GM18511 (cell line): Measurements from ENCODE around the gene SLC16A14.
"Not testable (repeated sequence)": the region's sequence is repeated elsewhere in the genome, so short reads cannot be mapped to it uniquely, and the experiment has no call there.

ENCODE experiments used
- ATAC-seq: cut with Tn5 transposase; IDR thresholded peaks from one replicate; pipeline ENCODE4 v1.9.1; 2021; ENCODE audit warnings: mild to moderate bottlenecking, moderate library complexity; ENCODE audit not compliant: unreplicated experiment

Gene SLC16A14, protein sequence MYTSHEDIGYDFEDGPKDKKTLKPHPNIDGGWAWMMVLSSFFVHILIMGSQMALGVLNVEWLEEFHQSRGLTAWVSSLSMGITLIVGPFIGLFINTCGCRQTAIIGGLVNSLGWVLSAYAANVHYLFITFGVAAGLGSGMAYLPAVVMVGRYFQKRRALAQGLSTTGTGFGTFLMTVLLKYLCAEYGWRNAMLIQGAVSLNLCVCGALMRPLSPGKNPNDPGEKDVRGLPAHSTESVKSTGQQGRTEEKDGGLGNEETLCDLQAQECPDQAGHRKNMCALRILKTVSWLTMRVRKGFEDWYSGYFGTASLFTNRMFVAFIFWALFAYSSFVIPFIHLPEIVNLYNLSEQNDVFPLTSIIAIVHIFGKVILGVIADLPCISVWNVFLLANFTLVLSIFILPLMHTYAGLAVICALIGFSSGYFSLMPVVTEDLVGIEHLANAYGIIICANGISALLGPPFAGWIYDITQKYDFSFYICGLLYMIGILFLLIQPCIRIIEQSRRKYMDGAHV

DNA sequence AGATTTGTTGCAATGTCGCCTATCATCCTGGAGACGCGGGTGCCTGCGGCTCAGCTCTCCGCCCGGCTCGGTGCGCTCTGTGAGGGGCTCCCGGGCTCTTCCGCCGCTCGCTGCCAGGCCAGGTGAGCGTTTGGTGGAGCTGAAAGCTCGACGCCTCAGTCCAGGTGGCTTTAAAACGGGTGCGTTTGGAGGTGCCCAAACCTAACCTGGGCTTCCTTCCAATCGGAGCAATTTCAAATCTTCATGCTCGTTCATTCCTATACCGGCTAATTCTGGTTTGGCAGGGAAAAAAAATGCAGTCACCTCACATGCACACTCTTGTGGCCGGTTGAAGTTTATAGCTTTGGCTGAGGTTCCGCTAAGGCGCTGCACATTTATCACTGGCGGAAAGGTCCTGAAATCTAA, at the start of gene SLC16A14:
TSS of gene SLC16A14 (minus strand) at position 274 of the 405 bp plus-strand sequence. CDS start 9,572 bp downstream, outside the sequence.
- peak; percentile 41 for ATAC-seq

DNA sequence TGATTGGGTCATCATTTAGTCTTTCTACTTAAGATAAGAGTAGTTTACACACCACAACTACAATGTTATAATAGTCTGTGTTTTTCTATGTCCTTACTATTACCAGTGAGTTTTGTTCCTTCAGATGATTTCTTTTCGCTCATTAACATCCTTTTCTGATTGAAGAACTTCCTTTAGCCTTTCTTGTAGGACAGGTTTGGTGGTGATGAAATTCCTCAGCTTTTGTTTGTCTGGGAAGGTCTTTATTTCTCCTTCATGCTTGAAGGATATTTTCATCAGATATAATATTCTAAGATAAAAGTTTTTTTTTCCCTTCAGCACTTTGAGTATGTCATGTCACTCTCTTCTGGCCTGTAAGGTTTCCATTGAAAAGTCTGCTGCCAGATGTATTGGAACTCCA, 38.0 kb upstream of the SLC16A14 start:
- no peak for ATAC-seq

DNA sequence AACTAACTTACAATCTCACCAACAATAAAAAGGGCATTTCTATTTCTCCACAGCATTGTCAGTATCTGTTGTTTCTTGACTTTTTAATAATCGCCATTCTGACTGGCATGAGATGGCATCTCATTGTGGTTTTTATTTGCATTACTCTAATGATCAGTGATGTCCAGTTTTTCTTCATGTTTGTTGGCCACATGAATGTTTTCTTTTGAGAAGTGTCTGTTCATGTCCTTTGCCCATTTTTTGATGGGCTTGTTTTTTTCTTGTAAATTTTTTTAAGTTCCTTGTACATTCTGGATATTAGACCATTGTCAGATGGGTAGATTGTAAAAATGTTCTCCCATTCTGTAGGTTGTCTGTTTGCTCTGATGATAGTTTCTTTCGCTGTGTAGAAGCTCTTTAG, 33.2 kb upstream of the SLC16A14 start:
- not testable (repeated sequence) for ATAC-seq

DNA sequence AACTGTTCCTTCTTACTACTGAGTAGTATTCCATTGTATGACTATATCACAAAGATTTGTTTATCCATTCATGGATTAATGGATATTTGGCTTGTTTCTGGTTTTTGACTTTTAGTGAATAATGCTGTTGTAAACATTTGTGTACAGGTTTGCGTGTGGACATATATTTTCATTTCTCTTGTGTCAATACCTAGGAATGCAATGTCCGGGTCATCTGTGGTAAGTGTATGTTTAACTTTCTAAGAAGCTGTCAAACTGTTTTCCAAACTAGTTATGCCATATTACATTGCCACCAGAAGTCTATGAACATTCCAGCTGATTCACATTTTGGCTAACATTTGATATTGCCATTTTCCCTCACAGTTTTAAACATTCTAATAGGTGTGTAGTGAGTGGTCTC, 29.1 kb upstream of the SLC16A14 start:
- no peak for ATAC-seq

DNA sequence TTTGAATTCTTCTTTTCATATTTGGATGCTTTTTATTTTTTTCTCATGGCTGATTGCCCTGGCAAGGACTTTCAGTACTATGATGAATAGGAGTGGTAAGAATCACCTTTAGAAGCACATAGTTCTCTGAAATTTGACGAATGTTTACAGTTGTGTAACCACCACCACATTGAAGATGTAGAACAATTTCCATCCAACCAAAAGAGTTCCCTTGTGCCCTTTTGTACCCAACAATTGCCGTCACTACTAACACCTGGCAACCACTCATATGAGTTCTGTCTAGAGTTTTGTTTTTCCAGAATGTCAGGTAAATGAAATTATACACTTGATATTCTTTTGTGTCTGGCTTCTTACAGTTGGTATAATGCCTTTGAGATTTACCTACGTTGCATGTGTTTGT, 28.7 kb upstream of the SLC16A14 start:
- no peak for ATAC-seq

DNA sequence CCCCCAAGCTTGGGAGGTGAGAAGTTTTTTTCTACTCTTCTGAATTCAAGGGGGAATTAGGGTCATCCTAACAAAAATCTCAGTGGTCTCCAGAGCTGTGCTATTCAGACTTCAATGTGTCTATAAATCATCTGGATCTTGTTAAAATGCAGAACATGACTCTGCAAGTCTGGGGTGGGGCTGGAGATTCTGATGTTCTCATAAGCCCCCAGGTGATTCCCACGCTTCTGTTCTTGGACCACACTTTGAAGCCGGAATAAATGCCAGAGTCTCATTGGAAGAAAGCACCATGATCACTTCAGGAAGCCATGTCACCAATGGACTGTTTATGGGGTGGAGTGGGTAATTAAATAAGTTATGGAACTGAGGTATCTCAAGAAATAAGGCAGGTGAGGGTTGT, 22.2 kb upstream of the SLC16A14 start:
- no peak for ATAC-seq

DNA sequence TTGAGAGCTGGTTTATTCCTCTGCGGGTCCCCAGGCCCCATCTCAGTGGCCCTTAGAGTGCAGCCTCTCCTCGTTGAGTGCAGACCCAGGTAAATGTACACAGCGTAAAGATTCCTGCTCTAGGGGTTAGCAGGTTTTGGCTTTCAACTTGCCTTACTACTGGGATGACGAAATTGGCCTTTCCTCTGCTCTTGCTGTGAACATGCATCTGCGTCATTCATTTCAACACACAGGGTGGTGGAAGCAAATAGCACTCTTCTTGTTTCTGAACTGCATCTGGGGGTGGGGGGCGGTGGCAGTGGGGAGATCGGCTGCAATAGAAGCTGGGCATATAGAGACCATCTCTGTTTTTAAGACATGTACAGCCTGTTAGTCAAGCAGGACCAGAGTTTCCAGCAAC, 16.5 kb upstream of the SLC16A14 start:
- ATAC-seq = no peak

DNA sequence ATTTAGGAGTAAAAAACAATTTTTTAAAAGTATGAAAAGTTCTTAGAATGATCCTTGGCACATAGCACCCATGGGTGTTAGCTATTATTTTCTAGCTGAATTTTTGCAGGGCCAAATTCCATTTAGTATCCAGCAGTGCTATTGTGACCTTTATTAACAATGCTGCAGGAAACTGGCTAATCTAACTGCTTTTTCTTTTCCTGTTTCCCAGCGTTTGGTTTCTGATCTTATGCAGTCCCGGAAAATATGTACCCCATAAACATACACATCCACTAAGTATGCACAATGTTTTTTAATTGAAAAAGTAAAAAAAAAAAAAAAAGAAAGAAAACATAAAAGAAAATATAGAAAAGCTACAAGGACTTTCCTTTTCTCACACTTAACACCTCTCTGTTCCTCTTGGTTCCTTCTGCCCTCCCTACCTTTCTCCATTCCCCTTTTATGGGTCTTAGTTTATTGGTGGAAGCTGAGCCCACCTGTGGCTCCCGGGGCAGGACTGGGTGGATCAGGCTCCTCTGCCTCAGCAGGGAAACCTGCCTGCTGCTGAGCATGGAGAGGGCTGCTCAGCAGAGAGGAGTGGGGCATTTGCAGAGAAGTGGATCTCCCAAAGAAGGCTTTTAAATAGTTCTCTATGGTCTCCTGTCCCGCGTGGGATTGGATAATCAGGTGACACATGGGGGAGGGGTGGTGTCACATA, 9.3 kb upstream of the SLC16A14 start:
- no peak for ATAC-seq

DNA sequence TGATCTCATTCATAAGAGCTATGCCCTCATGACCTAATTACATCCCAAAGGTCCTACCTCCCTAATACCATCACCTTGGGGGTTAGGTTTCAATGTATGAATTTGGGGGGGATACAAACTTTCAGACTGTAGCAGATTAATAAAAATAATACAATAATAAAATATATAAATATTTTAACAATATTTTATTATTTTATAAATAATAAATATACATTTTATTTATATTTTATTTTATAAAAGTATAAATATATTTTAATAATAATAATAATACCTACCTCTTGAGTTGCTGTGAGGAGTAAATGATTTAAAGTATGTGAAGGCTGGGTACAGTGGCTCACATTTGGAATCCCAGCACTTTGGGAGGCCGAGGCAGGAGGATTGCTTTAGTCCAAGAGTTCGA, 8.1 kb upstream of the SLC16A14 start:
- ATAC-seq = no peak

DNA sequence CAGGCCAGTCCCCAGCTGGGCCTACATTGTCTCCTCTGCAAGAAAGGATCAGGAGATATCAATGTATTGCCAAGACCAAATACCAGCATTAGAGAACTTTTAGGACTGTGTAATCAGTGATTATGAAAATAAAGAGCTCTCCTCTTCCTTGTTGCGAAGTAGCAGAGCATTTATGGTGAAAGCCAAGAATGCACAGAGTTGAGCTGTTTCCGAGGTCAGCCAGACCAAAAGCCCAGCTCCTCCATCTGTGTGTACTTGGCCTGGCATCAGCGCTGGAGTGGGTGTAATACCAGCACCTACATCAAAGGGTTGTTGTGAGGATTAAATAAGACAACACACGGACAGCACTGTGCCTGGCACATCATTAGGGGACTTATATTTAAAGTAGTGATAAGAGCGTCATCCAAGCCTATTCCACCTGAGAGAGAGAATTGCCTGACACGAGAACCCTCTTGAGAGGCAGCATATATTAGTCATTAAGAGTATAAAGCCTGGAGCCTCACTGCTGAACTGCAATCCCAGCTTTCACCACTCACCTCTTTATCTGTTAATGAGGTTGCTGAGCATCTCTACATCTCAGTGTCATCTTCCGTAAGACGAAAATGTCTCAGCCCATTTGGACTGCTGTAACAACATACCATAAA, 7.4 kb upstream of the SLC16A14 start:
- ATAC-seq = no peak

DNA sequence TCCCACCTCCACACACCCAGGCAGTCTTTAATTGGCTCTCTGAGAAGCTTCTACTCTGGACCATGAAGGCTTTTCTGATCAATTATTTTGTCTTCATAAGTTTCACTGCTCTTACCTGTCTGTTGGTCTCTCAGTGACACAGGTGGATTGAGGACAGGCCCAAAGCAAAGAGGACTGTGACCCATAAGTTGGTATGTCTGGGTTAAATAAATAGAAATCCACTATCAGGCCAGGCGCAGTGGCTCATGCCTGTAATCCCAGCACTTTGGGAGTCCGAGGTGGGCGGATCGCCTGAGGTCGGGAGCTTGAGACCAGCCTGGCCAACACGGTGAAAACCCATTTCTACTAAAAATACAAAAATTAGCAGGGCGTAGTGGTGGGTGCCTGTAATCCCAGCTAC, 2.7 kb upstream of the SLC16A14 start:
- ATAC-seq = no peak

DNA sequence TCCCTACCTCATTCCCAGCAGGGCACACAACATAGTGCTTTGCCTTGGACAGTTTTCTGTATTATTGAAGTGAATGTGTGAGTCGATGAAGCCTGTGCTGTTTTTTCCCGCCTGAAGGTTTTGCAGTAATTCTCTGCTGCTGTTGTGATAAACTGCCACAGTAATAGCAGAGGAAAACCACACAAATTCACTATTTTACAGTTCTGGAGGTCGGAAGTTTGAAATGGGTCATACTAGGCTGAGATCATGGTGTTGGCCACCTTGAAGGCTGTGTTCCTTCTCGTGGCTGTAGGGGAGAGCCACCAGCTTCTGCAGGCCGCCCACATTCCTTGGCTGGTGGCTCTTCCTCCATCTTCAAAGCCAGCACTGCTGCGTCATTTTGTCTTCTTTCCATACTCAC, 678 bp upstream of the SLC16A14 start:
- no peak for ATAC-seq

DNA sequence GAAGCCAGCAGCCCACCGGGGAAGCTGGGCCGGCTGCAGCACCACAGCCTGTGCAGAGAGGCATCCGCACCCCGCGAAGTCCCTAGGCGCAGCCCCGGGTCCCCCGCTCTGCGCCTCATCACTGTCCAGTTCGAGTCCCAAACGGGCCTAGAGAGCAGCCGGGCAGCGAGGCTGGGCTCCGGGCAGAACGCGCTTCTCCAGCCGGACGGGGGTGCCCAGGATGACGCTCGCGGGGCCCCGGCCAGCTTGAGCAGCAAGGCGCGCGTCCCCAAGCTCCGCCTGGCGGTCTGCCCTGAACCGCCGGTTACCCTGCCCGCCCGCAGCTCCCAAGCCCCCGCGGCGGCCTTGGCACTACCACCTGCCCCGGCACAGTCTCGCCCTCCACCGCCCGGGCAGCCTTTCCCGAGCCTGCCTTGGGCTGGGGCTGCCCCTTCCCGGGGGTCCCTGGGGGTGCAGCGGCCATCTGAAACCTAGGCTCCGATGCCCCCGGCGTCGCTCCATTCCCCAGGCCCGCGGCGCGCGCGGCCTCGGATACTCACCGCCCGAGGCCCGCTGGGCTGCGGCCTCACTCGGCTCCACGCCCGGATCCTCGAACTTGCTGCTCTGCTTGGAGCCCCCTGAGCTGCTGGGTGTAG, 591 bp downstream of the SLC16A14 start:
- peak; percentile 46 for ATAC-seq

DNA sequence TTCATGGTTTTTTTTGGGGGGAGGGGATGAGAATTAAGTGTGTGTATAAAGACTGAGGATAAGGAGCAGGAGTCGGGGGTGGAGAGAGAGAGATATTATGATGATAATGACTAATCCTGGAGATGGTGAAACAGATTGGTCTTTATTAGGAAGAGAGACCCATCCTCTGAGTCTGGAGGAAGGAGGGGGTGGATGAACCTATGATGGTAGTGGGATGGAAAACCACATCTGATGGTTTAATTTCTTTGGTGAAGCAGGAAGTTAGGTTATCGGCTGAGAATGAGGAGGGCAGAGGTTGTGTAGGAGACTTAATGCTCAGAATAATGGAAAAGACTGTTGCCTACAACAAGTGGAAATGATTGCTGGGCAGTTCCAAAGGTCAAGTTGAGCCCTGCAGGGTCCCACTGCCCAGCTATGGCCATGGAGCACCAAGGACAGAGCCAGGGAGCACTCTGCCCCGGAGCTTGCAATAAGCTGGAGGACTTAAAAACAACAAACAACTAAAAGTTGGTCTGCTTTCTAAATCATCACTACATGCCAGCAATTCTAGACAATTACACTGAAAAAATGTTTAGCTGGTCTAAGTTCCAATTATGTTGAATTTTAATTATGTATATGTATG, 7.9 kb downstream of the SLC16A14 start:
- ATAC-seq = no peak

DNA sequence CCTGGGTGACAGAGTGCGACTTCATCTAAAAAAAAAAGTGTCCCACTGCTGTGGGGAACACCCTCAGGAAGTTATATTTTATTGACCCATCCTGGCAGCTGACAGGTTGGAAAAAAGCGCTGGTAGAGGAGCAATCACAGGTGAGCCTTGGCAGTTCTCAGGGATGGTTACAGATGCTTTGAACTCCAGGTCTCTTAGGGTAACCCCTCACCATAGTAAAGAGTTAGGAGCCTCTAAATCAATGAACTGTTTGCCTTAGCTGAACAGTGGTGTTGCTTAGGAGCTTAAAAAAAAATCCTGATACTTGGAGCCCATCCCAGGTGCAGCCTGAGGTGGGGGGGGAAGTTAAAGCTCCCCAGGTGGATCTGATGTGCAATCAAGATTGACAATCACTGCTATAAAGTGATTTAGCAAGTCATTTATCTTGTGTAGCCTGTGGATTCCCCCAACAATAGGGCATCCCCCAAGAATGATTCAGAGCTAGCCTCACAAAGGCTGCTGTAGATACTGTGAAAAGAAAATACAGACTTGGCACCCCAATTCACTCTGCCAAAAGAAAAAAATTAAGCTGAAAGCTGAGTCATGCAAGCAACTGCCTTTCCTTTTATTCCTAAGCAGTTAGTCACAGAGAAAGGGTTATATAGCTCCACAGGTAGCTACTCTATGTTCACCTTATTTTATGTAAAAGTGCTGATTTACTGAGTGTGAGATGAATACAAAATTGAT, 14.8 kb downstream of the SLC16A14 start:
- ATAC-seq = no peak

DNA sequence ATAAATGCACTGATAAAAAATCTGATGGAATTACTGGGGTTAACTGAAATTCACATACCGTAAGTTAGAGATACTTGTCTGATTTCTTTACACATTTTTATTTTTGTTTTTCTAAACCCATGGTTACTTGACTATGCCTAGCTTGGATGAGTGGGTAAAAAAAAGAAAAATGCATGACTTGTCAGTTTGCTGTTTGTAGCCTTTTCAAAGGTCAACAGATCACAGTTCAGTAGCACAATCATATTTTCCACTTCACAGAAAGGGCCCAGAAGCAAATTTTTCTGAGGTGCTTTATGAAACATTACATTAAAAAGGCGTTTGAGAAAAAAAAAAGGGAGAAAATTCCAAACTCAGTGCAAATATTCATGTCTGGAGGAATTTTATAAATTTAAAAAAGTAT, 16.4 kb downstream of the SLC16A14 start:
- no peak for ATAC-seq

DNA sequence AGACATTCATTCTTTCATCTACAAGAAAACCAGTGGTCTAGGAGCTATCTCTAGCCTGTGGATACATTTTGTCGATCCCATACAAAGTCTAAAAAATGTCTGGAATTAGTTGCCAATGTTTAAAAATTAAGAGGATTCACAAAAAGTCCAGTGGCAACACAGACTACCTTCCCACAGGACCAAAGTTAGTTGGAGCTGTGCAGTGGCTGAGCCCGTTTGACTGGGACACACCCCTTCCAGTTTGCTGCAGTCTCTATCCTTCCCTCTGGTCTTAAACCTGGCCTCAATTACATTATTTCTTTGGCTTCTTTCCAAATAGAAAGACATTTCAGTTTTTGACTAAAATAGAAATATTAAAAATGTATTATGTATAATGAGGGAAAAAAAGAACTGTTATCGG, 18.6 kb downstream of the SLC16A14 start:
- no peak for ATAC-seq

DNA sequence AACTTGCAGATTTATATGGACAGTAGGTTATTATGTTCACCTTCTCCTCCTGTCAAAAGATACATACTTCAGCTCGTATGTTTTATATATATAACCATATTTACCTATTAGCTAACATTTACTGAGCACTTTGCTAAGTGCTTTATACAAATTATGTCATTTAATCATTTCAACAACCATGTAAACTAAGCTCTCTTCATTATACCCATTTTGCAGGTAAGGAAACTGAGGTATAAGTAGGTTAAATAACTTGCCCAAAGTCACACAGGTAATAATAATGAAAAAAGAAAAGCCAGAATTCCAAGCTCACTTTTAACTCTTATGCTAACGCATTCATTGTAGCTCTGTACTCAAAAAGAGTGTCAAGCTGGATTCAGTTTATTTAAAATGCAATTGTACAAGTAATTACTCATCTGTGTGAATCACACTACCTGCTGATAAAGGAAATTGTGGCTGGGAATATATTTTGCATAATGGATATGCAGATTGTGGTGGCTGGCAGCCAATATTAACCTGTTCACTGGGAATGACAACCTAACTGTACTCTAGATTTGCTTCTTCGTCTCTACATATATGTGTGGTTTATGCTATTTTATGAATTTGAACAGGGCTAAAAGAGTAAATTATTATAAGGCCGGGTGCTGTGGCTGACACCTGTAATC, 20.6 kb downstream of the SLC16A14 start:
- no peak for ATAC-seq

DNA sequence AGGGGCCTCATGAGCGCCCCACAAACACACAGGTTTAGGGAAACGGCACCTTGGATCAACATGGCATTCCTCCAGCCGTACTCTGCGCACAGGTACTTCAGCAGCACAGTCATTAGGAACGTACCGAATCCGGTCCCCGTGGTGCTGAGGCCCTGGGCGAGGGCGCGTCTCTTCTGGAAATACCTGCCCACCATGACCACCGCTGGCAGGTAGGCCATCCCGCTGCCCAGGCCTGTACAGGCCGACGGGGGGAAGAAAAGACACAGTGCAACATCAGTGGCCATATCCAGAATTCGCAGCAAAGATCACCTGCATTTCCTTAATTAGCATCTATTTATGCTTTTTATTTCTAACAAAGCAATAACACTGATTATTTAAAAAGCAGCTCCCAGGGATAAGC, 22.2 kb downstream of the SLC16A14 start:
- ATAC-seq = no peak

DNA sequence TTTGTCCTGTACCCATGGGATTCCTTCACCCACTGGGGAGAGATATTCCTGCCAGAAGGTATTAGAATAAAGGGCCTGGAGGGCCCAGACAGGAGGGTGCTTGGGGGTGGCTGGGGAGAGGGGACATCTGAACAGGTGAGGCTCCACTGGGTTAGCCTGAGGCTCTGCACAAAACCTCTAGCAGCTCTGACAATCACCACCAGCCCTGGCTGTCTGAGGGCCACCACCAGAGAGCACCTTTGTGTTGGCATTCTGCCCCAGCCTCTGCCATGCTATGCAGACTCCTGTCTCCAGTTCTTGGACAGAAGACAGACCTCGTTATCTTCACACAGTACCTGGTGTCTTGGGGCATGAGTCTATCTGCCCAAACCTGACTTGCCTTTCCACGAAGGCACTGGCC, 25.3 kb downstream of the SLC16A14 start:
- no peak for ATAC-seq
